Parathyroid adenoma (tissue), 2 donors: ENCODE measurements around the gene POLR2F.

ENCODE experiments used
- H2AFZ ChIP-seq: fragments of 300-600 bp; sonication (generic); one replicate; pipeline ENCODE4 v1.7.0; 2017; ENCODE audit warnings: antibody characterized with exemption, mild to moderate bottlenecking
- H3K27ac ChIP-seq: fragments of 300-600 bp; sonication (generic); one replicate; pipeline ENCODE4 v1.7.0; 2017
- H3K27me3 ChIP-seq: fragments of 300-600 bp; sonication (generic); one replicate; pipeline ENCODE4 v1.7.0; 2017; ENCODE audit warnings: low read length; ENCODE audit not compliant: control insufficient read depth, insufficient read depth
- H3K36me3 ChIP-seq: fragments of 300-600 bp; sonication (generic); one replicate; pipeline ENCODE4 v1.7.0; 2017; ENCODE audit warnings: low read length; ENCODE audit not compliant: control insufficient read depth, insufficient read depth
- H3K4me1 ChIP-seq: fragments of 300-600 bp; sonication (generic); one replicate; pipeline ENCODE4 v1.7.0; 2017; ENCODE audit warnings: control low read depth
- H3K4me2 ChIP-seq: fragments of 300-600 bp; sonication (generic); one replicate; pipeline ENCODE4 v1.7.0; 2017; ENCODE audit warnings: low read length
- H3K4me3 ChIP-seq: fragments of 300-600 bp; sonication (generic); one replicate; pipeline ENCODE4 v1.7.0; 2017; ENCODE audit warnings: low read depth, low read length
- H3K79me2 ChIP-seq: fragments of 300-600 bp; sonication (generic); one replicate; pipeline ENCODE4 v1.7.0; 2017; ENCODE audit warnings: control low read depth
- H3K9ac ChIP-seq: fragments of 300-600 bp; sonication (generic); one replicate; pipeline ENCODE4 v1.7.0; 2017; ENCODE audit warnings: mild to moderate bottlenecking
- H3K9me3 ChIP-seq: fragments of 300-600 bp; sonication (generic); one replicate; pipeline ENCODE4 v1.7.0; 2017; ENCODE audit warnings: low read length; ENCODE audit not compliant: control insufficient read depth
- TF ChIP-seq, protein P1 (sequence below): fragments of 300-600 bp; sonication (generic); IDR thresholded peaks from one replicate; pipeline ENCODE4 v1.7.0; 2017; ENCODE audit warnings: antibody characterized with exemption, mild to moderate bottlenecking
- donor health status: primary hyperparathyroidism.

The POLR2F gene

DNA sequence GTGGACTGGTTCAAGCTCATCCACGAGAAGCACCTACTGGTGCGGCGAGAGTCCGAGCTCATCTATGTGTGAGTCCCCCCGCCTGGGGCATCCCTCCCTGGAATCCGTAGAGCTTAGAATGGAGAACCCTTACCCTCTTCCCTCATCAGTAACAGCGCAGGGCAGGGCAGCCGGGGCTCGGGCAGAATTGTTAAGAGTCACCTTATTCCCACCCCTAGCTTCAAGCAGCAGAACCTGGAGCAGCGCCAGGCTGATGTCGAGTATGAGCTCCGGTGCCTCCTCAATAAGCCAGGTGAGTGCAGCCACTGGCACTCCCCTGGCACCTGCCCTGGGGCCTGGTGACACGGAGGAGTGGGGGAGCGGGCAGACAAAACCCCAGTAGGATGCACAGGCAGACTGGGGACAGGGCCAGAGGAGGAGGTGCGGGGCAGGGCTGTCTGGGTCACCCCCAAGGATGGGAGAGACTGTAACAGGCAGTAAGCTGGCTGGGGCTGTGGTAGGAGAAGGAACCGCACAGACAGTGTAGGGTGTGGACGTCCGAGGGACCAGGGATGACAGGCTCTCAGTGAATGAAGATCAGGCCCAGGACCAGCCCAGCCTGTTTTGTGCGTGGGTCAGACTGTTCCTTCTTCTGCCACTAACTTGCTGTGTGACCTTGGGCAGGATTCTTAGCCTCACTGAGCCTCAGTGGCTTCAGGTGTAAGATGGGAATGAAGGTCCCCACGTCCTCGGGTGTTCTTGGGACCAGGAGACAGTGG, 20.5 kb upstream of the POLR2F start:
- Histone ChIP-seq H3K27ac (peak overlapping the region; percentile 41), H3K36me3 (no peaks in the 10 kb centered on the region), H3K4me3 (no peak overlapping the region), H3K9me3 (no peaks in the 10 kb centered on the region), H3K79me2 (no peaks in the 10 kb centered on the region), H2AFZ (no peak overlapping the region), H3K27me3 (no peaks in the 10 kb centered on the region), H3K4me1 (peaks cover 11% of the 10 kb centered on the region), H3K4me2 (no peak overlapping the region), H3K9ac (no peak overlapping the region)
- TF ChIP-seq, protein P1, sequence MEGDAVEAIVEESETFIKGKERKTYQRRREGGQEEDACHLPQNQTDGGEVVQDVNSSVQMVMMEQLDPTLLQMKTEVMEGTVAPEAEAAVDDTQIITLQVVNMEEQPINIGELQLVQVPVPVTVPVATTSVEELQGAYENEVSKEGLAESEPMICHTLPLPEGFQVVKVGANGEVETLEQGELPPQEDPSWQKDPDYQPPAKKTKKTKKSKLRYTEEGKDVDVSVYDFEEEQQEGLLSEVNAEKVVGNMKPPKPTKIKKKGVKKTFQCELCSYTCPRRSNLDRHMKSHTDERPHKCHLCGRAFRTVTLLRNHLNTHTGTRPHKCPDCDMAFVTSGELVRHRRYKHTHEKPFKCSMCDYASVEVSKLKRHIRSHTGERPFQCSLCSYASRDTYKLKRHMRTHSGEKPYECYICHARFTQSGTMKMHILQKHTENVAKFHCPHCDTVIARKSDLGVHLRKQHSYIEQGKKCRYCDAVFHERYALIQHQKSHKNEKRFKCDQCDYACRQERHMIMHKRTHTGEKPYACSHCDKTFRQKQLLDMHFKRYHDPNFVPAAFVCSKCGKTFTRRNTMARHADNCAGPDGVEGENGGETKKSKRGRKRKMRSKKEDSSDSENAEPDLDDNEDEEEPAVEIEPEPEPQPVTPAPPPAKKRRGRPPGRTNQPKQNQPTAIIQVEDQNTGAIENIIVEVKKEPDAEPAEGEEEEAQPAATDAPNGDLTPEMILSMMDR = no peak

DNA sequence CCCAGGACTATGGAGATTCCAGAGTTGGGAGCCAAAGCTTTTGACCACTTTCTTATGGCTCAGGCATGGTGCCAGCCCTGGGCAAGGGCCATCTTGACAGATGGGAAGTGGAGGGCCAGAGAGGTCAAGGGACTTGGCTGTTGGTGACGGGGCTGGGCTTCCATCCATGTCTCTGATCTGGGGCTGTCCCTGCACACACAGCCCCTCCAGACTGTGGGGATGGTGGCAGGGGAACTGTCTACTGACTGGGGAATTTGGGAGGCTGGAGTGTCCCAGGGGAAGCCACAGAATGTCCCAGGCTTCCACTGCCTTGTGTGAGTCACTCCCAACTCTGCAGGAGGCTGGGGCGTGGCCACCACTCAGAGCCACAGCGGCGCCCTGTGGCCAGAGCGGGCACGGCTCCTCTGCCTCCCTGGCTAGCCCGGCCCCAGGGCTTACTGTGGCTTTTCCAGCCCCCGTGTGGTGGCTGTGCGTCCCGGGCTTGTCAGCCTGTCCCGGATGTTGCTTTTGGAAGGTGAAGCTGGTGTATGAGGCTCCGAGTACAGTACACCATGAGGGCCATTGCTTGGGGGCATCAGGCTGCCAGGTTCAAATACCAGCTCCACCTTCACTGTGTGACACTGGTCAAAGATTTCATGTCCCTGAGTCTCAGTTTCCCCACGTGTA, 19.7 kb upstream of the POLR2F start:
- H3K4me1 ChIP-seq = peaks cover 11% of the 10 kb centered on the region
- no peaks in the 10 kb centered on the region for H3K9me3 ChIP-seq
- H3K4me3 ChIP-seq = no peak overlapping the region
- peak overlapping the region; percentile 41 for H3K27ac ChIP-seq
- TF ChIP-seq, protein P1 = peak; percentile 83
- H3K79me2 ChIP-seq = no peaks in the 10 kb centered on the region
- H3K36me3 ChIP-seq = no peaks in the 10 kb centered on the region
- H2AFZ ChIP-seq = no peak overlapping the region
- no peaks in the 10 kb centered on the region for H3K27me3 ChIP-seq
- H3K9ac ChIP-seq = no peak overlapping the region
- no peak overlapping the region for H3K4me2 ChIP-seq

DNA sequence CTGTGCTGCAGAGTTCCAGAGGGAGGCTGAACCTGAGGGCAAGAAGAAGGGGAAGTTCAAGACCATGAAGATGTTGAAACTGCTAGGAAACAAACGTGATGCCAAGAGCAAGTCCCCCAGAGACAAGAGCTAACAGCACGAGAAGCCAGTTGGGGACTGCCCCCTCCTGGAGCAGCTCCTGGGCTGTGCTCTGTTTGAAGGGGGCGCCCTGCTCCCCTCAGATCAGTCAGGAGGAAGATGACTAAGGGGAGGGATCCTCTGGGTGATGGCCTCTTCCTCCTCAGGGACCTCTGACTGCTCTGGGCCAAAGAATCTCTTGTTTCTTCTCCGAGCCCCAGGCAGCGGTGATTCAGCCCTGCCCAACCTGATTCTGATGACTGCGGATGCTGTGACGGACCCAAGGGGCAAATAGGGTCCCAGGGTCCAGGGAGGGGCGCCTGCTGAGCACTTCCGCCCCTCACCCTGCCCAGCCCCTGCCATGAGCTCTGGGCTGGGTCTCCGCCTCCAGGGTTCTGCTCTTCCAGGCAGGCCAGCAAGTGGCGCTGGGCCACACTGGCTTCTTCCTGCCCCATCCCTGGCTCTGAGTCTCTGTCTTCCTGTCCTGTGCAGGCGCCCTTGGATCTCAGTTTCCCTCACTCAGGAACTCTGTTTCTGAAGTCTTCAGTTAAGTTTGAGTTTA, 12.7 kb upstream of the POLR2F start:
- Histone ChIP-seq H3K79me2 (no peaks in the 10 kb centered on the region), H2AFZ (no peak overlapping the region), H3K4me1 (no peaks in the 10 kb centered on the region), H3K4me3 (no peak overlapping the region), H3K36me3 (no peaks in the 10 kb centered on the region), H3K9me3 (no peaks in the 10 kb centered on the region), H3K9ac (no peak overlapping the region), H3K27me3 (no peaks in the 10 kb centered on the region), H3K4me2 (no peak overlapping the region), H3K27ac (no peak overlapping the region)
- TF ChIP-seq, protein P1 = no peak

DNA sequence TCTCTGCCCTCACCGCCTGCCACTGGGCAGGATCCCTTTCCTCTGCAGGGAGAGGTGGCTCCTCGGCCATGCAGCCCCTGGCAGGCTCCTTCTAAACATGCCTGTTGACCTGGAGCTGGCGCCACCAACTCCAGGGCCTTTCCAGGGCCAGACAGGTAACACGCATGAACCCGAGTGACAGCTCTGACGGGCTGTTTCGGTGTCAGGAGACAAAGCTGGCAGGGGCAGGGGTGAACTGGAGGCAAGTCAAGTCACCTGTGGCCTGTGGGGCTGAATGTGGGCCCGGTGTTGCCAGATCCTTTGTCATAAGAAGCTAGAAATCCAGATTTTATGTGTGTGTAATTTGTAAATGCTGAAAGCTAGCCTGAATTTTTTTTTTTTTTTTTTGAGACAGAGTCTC, 11.4 kb upstream of the POLR2F start:
- H3K27me3 ChIP-seq = no peaks in the 10 kb centered on the region
- H3K4me2 ChIP-seq = no peak overlapping the region
- H3K4me1 ChIP-seq = no peaks in the 10 kb centered on the region
- TF ChIP-seq, protein P1 = no peak
- H2AFZ ChIP-seq = no peak overlapping the region
- no peaks in the 10 kb centered on the region for H3K79me2 ChIP-seq
- no peak overlapping the region for H3K9ac ChIP-seq
- no peaks in the 10 kb centered on the region for H3K9me3 ChIP-seq
- H3K4me3 ChIP-seq = no peak overlapping the region
- H3K36me3 ChIP-seq = no peaks in the 10 kb centered on the region
- H3K27ac ChIP-seq = no peak overlapping the region
